Measurements from ENCODE around the gene DRD2. TPM values are rescaled to one million over a fixed set of nuclear protein-coding genes. Genes with fewer than 3 reads are reported as not detected.

DRD2 gene
- total and polyA plus RNA-seq, 3 experiments from 2014 or later, result not detected

GRCh38 chr11:113494021-113494420 is 18.8 kb upstream of the DRD2 start:
- H3K9me3 Mint-ChIP-seq, result no peaks in the 10 kb centered on the region
- no peaks in the 10 kb centered on the region for H3K36me3 Mint-ChIP-seq
- Histone ChIP-seq H3K4me1 (ENCODE audit: insufficient read depth, low read length) (no peaks in the 10 kb centered on the region), H3K9me3 (ENCODE audit: low read length) (no peaks in the 10 kb centered on the region), H3K4me3 (ENCODE audit: low read length) (no peak overlapping the region), H3K27ac (ENCODE audit: low read depth, low read length) (no peak overlapping the region), H3K27me3 (ENCODE audit: insufficient read depth, low read length, poor library complexity, severe bottlenecking) (no peaks in the 10 kb centered on the region), H3K36me3 (ENCODE audit: insufficient read depth, low read length) (no peaks in the 10 kb centered on the region)
- H3K27me3 Mint-ChIP-seq, result peaks cover 7 to 12% of the 10 kb centered on the region in 2 donors
- H3K4me3 Mint-ChIP-seq, result no peak overlapping the region
- ChIA-PET CTCF (no interaction called here), POLR2A (no interaction called here)
- no peak for DNase-seq
- no peaks in the 10 kb centered on the region for H3K4me1 Mint-ChIP-seq
- no peak overlapping the region for H3K27ac Mint-ChIP-seq

- Histone ChIP-seq H3K27ac (ENCODE audit: low read depth, low read length) (no peak overlapping the region), H3K4me3 (ENCODE audit: low read length) (no peak overlapping the region), H3K36me3 (ENCODE audit: insufficient read depth, low read length) (no peaks in the 10 kb centered on the region), H3K4me1 (ENCODE audit: insufficient read depth, low read length) (no peaks in the 10 kb centered on the region), H3K27me3 (ENCODE audit: insufficient read depth, low read length, poor library complexity, severe bottlenecking) (no peaks in the 10 kb centered on the region), H3K9me3 (ENCODE audit: low read length) (no peaks in the 10 kb centered on the region)
- H3K27ac Mint-ChIP-seq, result no peak overlapping the region
- H3K36me3 Mint-ChIP-seq, result no peaks in the 10 kb centered on the region
- H3K4me1 Mint-ChIP-seq, result no peaks in the 10 kb centered on the region
- no peak overlapping the region for H3K4me3 Mint-ChIP-seq
- POLR2A ChIA-PET, result no interaction called here
- peaks cover 7 to 10% of the 10 kb centered on the region in 2 donors for H3K27me3 Mint-ChIP-seq
- CTCF ChIA-PET, result no interaction called here
- no peak for DNase-seq
- no peaks in the 10 kb centered on the region for H3K9me3 Mint-ChIP-seq
Observed at GRCh38 chr11:113493206-113493605, 18.0 kb upstream of the DRD2 start.

GRCh38 chr11:113488931-113489351 is 13.7 kb upstream of the DRD2 start:
- H3K27me3 ChIP-seq (ENCODE audit: insufficient read depth, low read length, poor library complexity, severe bottlenecking), result no peaks in the 10 kb centered on the region
- H3K9me3 ChIP-seq (ENCODE audit: low read length), result no peaks in the 10 kb centered on the region
- POLR2A ChIA-PET, result no interaction called here
- Mint-ChIP-seq H3K27me3 (peaks cover 5 to 7% of the 10 kb centered on the region in 2 donors), H3K27ac (no peak overlapping the region), H3K36me3 (no peaks in the 10 kb centered on the region), H3K9me3 (peaks cover 0 to 2% (median 0%) of the 10 kb centered on the region in 5 donors), H3K4me3 (no peak overlapping the region), H3K4me1 (no peaks in the 10 kb centered on the region)
- no peaks in the 10 kb centered on the region for H3K36me3 ChIP-seq (ENCODE audit: insufficient read depth, low read length)
- no peak for DNase-seq
- CTCF ChIA-PET, result no interaction called here
- no peak overlapping the region for H3K27ac ChIP-seq (ENCODE audit: low read depth, low read length)
- no peak overlapping the region for H3K4me3 ChIP-seq (ENCODE audit: low read length)
- H3K4me1 ChIP-seq (ENCODE audit: insufficient read depth, low read length), result no peaks in the 10 kb centered on the region

GRCh38 chr11:113487622-113488021 is 12.4 kb upstream of the DRD2 start:
- CTCF ChIA-PET, result no interaction called here
- no peaks in the 10 kb centered on the region for H3K4me1 Mint-ChIP-seq
- no peaks in the 10 kb centered on the region for H3K36me3 Mint-ChIP-seq
- Histone ChIP-seq H3K27ac (ENCODE audit: low read depth, low read length) (no peak overlapping the region), H3K4me1 (ENCODE audit: insufficient read depth, low read length) (no peaks in the 10 kb centered on the region), H3K9me3 (ENCODE audit: low read length) (no peaks in the 10 kb centered on the region), H3K36me3 (ENCODE audit: insufficient read depth, low read length) (no peaks in the 10 kb centered on the region), H3K4me3 (ENCODE audit: low read length) (no peak overlapping the region), H3K27me3 (ENCODE audit: insufficient read depth, low read length, poor library complexity, severe bottlenecking) (no peaks in the 10 kb centered on the region)
- peaks cover 0 to 2% (median 0%) of the 10 kb centered on the region in 5 donors for H3K9me3 Mint-ChIP-seq
- DNase-seq, result no peak
- no peak overlapping the region for H3K4me3 Mint-ChIP-seq
- peak overlapping the region in 1 of 8 donors; percentile 39 for H3K27ac Mint-ChIP-seq
- POLR2A ChIA-PET, result no interaction called here
- H3K27me3 Mint-ChIP-seq, result peaks cover 8 to 15% of the 10 kb centered on the region in 2 donors

- H3K27me3 Mint-ChIP-seq, result peaks cover 18 to 43% of the 10 kb centered on the region in 2 donors
- H3K4me3 Mint-ChIP-seq, result no peak overlapping the region
- no peaks in the 10 kb centered on the region for H3K27me3 ChIP-seq (ENCODE audit: insufficient read depth, low read length, poor library complexity, severe bottlenecking)
- POLR2A ChIA-PET, result no interaction called here
- no peaks in the 10 kb centered on the region for H3K36me3 ChIP-seq (ENCODE audit: insufficient read depth, low read length)
- H3K9me3 ChIP-seq (ENCODE audit: low read length), result no peaks in the 10 kb centered on the region
- no peaks in the 10 kb centered on the region for H3K4me1 Mint-ChIP-seq
- no peak for DNase-seq
- H3K36me3 Mint-ChIP-seq, result no peaks in the 10 kb centered on the region
- no peak overlapping the region for H3K27ac ChIP-seq (ENCODE audit: low read depth, low read length)
- CTCF ChIA-PET, result no interaction called here
- H3K27ac Mint-ChIP-seq, result no peak overlapping the region
- peaks cover 0 to 2% (median 0%) of the 10 kb centered on the region in 5 donors for H3K9me3 Mint-ChIP-seq
- no peak overlapping the region for H3K4me3 ChIP-seq (ENCODE audit: low read length)
- H3K4me1 ChIP-seq (ENCODE audit: insufficient read depth, low read length), result no peaks in the 10 kb centered on the region
Observed at GRCh38 chr11:113484223-113484622, 9.0 kb upstream of the DRD2 start.

- ChIA-PET POLR2A (no interaction called here), CTCF (no interaction called here)
- H3K36me3 Mint-ChIP-seq, result no peaks in the 10 kb centered on the region
- H3K27me3 Mint-ChIP-seq, result peaks cover 32 to 66% of the 10 kb centered on the region in 2 donors
- Histone ChIP-seq H3K4me1 (ENCODE audit: insufficient read depth, low read length) (no peaks in the 10 kb centered on the region), H3K36me3 (ENCODE audit: insufficient read depth, low read length) (no peaks in the 10 kb centered on the region), H3K4me3 (ENCODE audit: low read length) (no peak overlapping the region), H3K27me3 (ENCODE audit: insufficient read depth, low read length, poor library complexity, severe bottlenecking) (no peaks in the 10 kb centered on the region), H3K9me3 (ENCODE audit: low read length) (no peaks in the 10 kb centered on the region), H3K27ac (ENCODE audit: low read depth, low read length) (no peak overlapping the region)
- H3K4me3 Mint-ChIP-seq, result no peak overlapping the region
- DNase-seq, result no peak
- no peak overlapping the region for H3K27ac Mint-ChIP-seq
- peaks cover 0 to 2% (median 0%) of the 10 kb centered on the region in 5 donors for H3K9me3 Mint-ChIP-seq
- no peaks in the 10 kb centered on the region for H3K4me1 Mint-ChIP-seq
Observed at GRCh38 chr11:113481672-113482071, 6.5 kb upstream of the DRD2 start.

- peaks cover 0 to under 1% (median 0%) of the 10 kb centered on the region in 3 donors for H3K4me1 Mint-ChIP-seq
- peaks cover 0 to 4% (median 0%) of the 10 kb centered on the region in 5 donors for H3K9me3 Mint-ChIP-seq
- DNase-seq, result no peak
- ChIA-PET CTCF (no interaction called here), POLR2A (no interaction called here)
- no peak overlapping the region for H3K27ac Mint-ChIP-seq
- no peaks in the 10 kb centered on the region for H3K36me3 Mint-ChIP-seq
- no peaks in the 10 kb centered on the region for H3K4me1 ChIP-seq (ENCODE audit: insufficient read depth, low read length)
- no peaks in the 10 kb centered on the region for H3K9me3 ChIP-seq (ENCODE audit: low read length)
- H3K4me3 ChIP-seq (ENCODE audit: low read length), result no peak overlapping the region
- peaks cover 33 to 71% of the 10 kb centered on the region in 2 donors for H3K27me3 Mint-ChIP-seq
- no peak overlapping the region for H3K27ac ChIP-seq (ENCODE audit: low read depth, low read length)
- no peaks in the 10 kb centered on the region for H3K27me3 ChIP-seq (ENCODE audit: insufficient read depth, low read length, poor library complexity, severe bottlenecking)
- H3K4me3 Mint-ChIP-seq, result no peak overlapping the region
- no peaks in the 10 kb centered on the region for H3K36me3 ChIP-seq (ENCODE audit: insufficient read depth, low read length)
Observed at GRCh38 chr11:113481226-113481625, 6.0 kb upstream of the DRD2 start.

- H3K27ac ChIP-seq (ENCODE audit: low read depth, low read length), result no peak overlapping the region
- H3K9me3 ChIP-seq (ENCODE audit: low read length), result no peaks in the 10 kb centered on the region
- ChIA-PET CTCF (no interaction called here), POLR2A (no interaction called here)
- H3K4me3 Mint-ChIP-seq, result no peak overlapping the region
- no peaks in the 10 kb centered on the region for H3K4me1 ChIP-seq (ENCODE audit: insufficient read depth, low read length)
- H3K4me1 Mint-ChIP-seq, result peaks cover 4 to 11% (median 9%) of the 10 kb centered on the region in 3 donors
- no peak for DNase-seq
- H3K27me3 ChIP-seq (ENCODE audit: insufficient read depth, low read length, poor library complexity, severe bottlenecking), result peaks cover 6% of the 10 kb centered on the region
- H3K4me3 ChIP-seq (ENCODE audit: low read length), result no peak overlapping the region
- H3K9me3 Mint-ChIP-seq, result peaks cover 0 to 8% (median 3%) of the 10 kb centered on the region in 5 donors
- H3K36me3 Mint-ChIP-seq, result no peaks in the 10 kb centered on the region
- no peak overlapping the region for H3K27ac Mint-ChIP-seq
- peaks cover 46 to 81% of the 10 kb centered on the region in 2 donors for H3K27me3 Mint-ChIP-seq
- H3K36me3 ChIP-seq (ENCODE audit: insufficient read depth, low read length), result no peaks in the 10 kb centered on the region
Observed at GRCh38 chr11:113477321-113477720, 2.1 kb upstream of the DRD2 start.

GRCh38 chr11:113476553-113476952 is 1.4 kb upstream of the DRD2 start:
- Mint-ChIP-seq H3K9me3 (peaks cover 0 to 8% (median 3%) of the 10 kb centered on the region in 5 donors), H3K4me3 (peak overlapping the region in 1 of 7 donors; percentile 12), H3K27ac (no peak overlapping the region), H3K36me3 (no peaks in the 10 kb centered on the region), H3K4me1 (peaks cover 4 to 11% (median 9%) of the 10 kb centered on the region in 3 donors), H3K27me3 (peaks cover 44 to 80% of the 10 kb centered on the region in 2 donors)
- H3K27me3 ChIP-seq (ENCODE audit: insufficient read depth, low read length, poor library complexity, severe bottlenecking), result peaks cover 14% of the 10 kb centered on the region
- no peaks in the 10 kb centered on the region for H3K4me1 ChIP-seq (ENCODE audit: insufficient read depth, low read length)
- no peak overlapping the region for H3K27ac ChIP-seq (ENCODE audit: low read depth, low read length)
- DNase-seq, result no peak
- H3K36me3 ChIP-seq (ENCODE audit: insufficient read depth, low read length), result no peaks in the 10 kb centered on the region
- CTCF ChIA-PET, result no interaction called here
- POLR2A ChIA-PET, result no interaction called here
- H3K4me3 ChIP-seq (ENCODE audit: low read length), result no peak overlapping the region
- no peaks in the 10 kb centered on the region for H3K9me3 ChIP-seq (ENCODE audit: low read length)

Measured in CD8-positive, alpha-beta memory T cell (primary cell).